NCI-H187 treated with DMSO at 0.1 percent for 48 hours (cell line): Measurements from ENCODE around the gene TSPAN18.

Experiments
- DNase-seq: peaks from one replicate; lab custom pipeline; 2025; lab: John Stamatoyannopoulos, UW

The TSPAN18 gene

DNA sequence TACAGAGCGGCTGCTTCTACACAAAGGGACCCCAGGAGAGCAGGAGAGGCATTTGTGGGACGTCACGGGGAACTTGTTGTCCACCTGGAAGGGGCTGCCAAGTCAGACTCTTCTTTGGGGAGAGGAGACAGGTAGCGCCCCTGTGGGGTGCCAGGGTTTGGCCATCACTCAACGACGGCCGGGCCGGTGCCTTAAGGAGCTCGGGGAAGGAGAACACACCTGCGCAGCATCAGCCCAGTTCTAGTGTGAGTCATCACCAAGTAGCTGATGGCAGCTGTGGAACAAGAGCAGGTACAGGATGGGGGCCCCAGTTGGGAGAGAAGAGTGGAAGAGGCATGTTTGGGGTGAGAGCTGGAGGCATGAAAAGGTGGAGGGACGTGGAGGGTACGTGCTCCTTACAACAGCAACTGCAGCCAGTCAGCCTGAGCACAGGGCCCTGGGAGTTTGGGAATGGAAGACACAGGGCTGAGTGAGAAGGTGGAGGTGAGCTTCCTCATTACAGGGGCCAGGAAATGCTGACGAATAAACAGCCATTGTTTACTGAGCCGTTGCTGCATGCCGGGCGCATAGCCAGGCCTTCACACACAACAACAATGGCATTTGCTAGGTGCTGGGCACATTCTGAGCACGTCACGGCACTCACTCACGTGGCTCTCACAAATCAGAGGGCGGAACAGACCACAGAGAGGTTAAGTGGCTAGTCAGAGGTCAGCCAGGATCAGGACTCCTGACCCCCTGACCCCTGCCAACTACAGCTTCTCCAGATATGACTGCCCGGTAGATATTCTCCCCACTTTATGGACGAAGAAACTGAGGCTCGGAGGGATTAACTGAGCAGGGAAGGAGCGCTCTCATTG lies 253.0 kb downstream of the TSPAN18 start:
- DNase-seq, result no peak

- no peak for DNase-seq
Observed at GRCh38 chr11:44980533-44981427, 254.0 kb downstream of the TSPAN18 start.
